ENCODE results near the gene RIMBP2. TPM values are rescaled to one million over a fixed set of nuclear protein-coding genes. Genes with fewer than 3 reads are reported as not detected.

RIMBP2 gene
- total and polyA plus RNA-seq, 2 donors (not counting 1 experiment from before 2014, with no cell fraction given) = 0.17 TPM; not detected in 1

DNA sequence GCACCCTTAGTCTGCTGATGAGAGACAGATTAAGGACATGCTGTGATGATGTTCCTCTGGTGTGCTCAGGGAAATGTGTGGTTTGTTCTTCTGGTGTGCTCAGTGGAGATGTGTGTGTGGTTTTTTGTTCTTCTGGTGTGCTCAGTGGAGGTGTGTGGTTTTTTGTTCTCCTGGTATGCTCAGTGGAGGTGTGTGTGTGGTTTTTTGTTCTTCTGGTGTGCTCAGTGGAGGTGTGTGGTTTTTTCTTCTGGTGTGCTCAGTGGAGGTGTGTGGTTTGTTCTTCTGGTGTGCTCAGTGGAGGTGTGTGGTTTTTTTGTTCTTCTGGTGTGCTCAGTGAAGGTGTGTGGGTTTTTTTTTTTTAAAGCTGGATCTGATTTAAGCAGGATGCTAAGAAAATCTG lies 363.0 kb downstream of the RIMBP2 start:
- TF ChIP-seq, protein P1, sequence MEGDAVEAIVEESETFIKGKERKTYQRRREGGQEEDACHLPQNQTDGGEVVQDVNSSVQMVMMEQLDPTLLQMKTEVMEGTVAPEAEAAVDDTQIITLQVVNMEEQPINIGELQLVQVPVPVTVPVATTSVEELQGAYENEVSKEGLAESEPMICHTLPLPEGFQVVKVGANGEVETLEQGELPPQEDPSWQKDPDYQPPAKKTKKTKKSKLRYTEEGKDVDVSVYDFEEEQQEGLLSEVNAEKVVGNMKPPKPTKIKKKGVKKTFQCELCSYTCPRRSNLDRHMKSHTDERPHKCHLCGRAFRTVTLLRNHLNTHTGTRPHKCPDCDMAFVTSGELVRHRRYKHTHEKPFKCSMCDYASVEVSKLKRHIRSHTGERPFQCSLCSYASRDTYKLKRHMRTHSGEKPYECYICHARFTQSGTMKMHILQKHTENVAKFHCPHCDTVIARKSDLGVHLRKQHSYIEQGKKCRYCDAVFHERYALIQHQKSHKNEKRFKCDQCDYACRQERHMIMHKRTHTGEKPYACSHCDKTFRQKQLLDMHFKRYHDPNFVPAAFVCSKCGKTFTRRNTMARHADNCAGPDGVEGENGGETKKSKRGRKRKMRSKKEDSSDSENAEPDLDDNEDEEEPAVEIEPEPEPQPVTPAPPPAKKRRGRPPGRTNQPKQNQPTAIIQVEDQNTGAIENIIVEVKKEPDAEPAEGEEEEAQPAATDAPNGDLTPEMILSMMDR (conservative IDR thresholded peaks at IDR 0.05 in 1 of 2, IDR thresholded peaks at IDR 0.05 in 1 of 2; ENCODE audit: low read depth in 1 of 2, low read length in 2 of 2) = no peak
- TF ChIP-seq EZH2 (IDR thresholded peaks at IDR 0.05; ENCODE audit: low read length, missing control alignments) = no peak
- no peaks in the 10 kb centered on the region for H3K9me3 ChIP-seq (ENCODE audit: control insufficient read depth, insufficient read depth, low read depth, low read length)
- H2AFZ ChIP-seq (ENCODE audit: low read length) = no peak overlapping the region
- no peak overlapping the region for H3K4me3 ChIP-seq (replicated peaks in 1 of 4; ENCODE audit: control extremely low read depth in 1 of 4, insufficient read depth in 1 of 4, low read depth in 3 of 4, low read length in 4 of 4)
- H4K20me1 ChIP-seq (ENCODE audit: control insufficient read depth, extremely low read depth, insufficient read depth, low read length) = no peaks in the 10 kb centered on the region
- no peak overlapping the region for H3K9ac ChIP-seq (ENCODE audit: insufficient read depth, low read length)
- no peak overlapping the region for H3K4me2 ChIP-seq (ENCODE audit: extremely low read depth, insufficient read depth, low read length)
- H3K4me1 ChIP-seq (ENCODE audit: control insufficient read depth, extremely low read depth, insufficient read depth, low read length) = no peaks in the 10 kb centered on the region
- H3K27me3 ChIP-seq (ENCODE audit: control insufficient read depth, insufficient read depth, low read length) = no peaks in the 10 kb centered on the region
- DNase-seq (ENCODE audit: low read depth in 2 of 2) = no peak
- H3K27ac ChIP-seq (ENCODE audit: insufficient read depth, low read length) = no peak overlapping the region
- H3K36me3 ChIP-seq (ENCODE audit: control insufficient read depth, insufficient read depth, low read length) = no peaks in the 10 kb centered on the region
- no peaks in the 10 kb centered on the region for H3K79me2 ChIP-seq (ENCODE audit: control insufficient read depth, insufficient read depth, low read length)

DNA sequence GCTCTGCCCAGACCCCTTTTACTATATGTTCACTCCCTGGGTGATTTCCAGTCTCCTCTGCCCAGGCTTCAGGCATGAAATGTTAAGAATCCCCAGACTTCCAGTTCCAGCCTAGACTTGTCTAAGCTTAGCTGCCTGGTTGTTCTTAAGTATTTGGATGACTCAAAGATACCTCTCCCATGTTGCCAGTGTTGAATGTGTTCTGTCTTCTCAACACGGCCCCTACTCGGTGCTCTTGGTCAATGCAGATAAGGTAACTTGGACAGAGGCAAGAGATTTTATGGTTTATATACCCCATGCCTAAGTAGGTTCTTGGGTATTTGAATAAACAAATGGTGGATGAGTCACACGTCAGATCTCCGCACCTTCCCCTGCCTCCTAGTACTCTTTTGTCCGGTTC lies 364.8 kb downstream of the RIMBP2 start:
- TF ChIP-seq EZH2 (IDR thresholded peaks at IDR 0.05; ENCODE audit: low read length, missing control alignments) = no peak
- TF ChIP-seq, protein P1 (conservative IDR thresholded peaks at IDR 0.05 in 1 of 2, IDR thresholded peaks at IDR 0.05 in 1 of 2; ENCODE audit: low read depth in 1 of 2, low read length in 2 of 2) = no peak
- Histone ChIP-seq H3K4me2 (ENCODE audit: extremely low read depth, insufficient read depth, low read length) (no peak overlapping the region), H3K36me3 (ENCODE audit: control insufficient read depth, insufficient read depth, low read length) (no peaks in the 10 kb centered on the region), H2AFZ (ENCODE audit: low read length) (no peak overlapping the region), H3K4me1 (ENCODE audit: control insufficient read depth, extremely low read depth, insufficient read depth, low read length) (no peaks in the 10 kb centered on the region), H3K9me3 (ENCODE audit: control insufficient read depth, insufficient read depth, low read depth, low read length) (no peaks in the 10 kb centered on the region), H3K27ac (ENCODE audit: insufficient read depth, low read length) (no peak overlapping the region), H3K4me3 (replicated peaks in 1 of 4; ENCODE audit: control extremely low read depth in 1 of 4, insufficient read depth in 1 of 4, low read depth in 3 of 4, low read length in 4 of 4) (no peak overlapping the region), H3K9ac (ENCODE audit: insufficient read depth, low read length) (no peak overlapping the region), H3K27me3 (ENCODE audit: control insufficient read depth, insufficient read depth, low read length) (no peaks in the 10 kb centered on the region), H4K20me1 (ENCODE audit: control insufficient read depth, extremely low read depth, insufficient read depth, low read length) (no peaks in the 10 kb centered on the region), H3K79me2 (ENCODE audit: control insufficient read depth, insufficient read depth, low read length) (no peaks in the 10 kb centered on the region)
- DNase-seq (ENCODE audit: low read depth in 2 of 2) = no peak

DNA sequence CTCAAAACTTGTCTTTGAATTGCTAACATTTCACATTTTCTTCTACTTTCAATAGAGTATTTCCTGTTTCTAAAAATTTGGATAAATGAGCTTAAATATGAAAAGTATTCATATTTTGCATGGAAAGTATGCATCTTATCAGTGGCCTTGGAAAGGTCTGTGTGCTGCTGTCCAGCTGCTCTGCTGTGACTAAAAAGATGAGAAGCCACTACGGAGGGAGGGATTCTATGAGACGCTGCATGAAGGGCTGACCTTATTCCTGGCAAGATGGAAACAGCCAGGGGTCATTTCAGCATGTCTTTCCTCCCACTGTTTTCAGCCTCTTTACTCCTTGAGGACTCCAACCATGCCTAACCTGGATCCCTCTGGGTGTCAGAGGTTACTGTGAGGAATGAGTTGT lies 365.4 kb downstream of the RIMBP2 start:
- Histone ChIP-seq H4K20me1 (ENCODE audit: control insufficient read depth, extremely low read depth, insufficient read depth, low read length) (no peaks in the 10 kb centered on the region), H3K4me1 (ENCODE audit: control insufficient read depth, extremely low read depth, insufficient read depth, low read length) (no peaks in the 10 kb centered on the region)

More for the DNA sequence above, 365.4 kb downstream of the RIMBP2 start:
- H3K9me3 ChIP-seq (ENCODE audit: control insufficient read depth, insufficient read depth, low read depth, low read length) = no peaks in the 10 kb centered on the region
- no peak for DNase-seq (ENCODE audit: low read depth in 2 of 2)
- no peak overlapping the region for H3K9ac ChIP-seq (ENCODE audit: insufficient read depth, low read length)
- no peak for TF ChIP-seq EZH2 (IDR thresholded peaks at IDR 0.05; ENCODE audit: low read length, missing control alignments)
- TF ChIP-seq, protein P1 (conservative IDR thresholded peaks at IDR 0.05 in 1 of 2, IDR thresholded peaks at IDR 0.05 in 1 of 2; ENCODE audit: low read depth in 1 of 2, low read length in 2 of 2) = no peak
- no peak overlapping the region for H3K4me2 ChIP-seq (ENCODE audit: extremely low read depth, insufficient read depth, low read length)
- H3K79me2 ChIP-seq (ENCODE audit: control insufficient read depth, insufficient read depth, low read length) = no peaks in the 10 kb centered on the region
- no peak overlapping the region for H3K27ac ChIP-seq (ENCODE audit: insufficient read depth, low read length)
- no peak overlapping the region for H2AFZ ChIP-seq (ENCODE audit: low read length)
- no peaks in the 10 kb centered on the region for H3K27me3 ChIP-seq (ENCODE audit: control insufficient read depth, insufficient read depth, low read length)
- no peak overlapping the region for H3K4me3 ChIP-seq (replicated peaks in 1 of 4; ENCODE audit: control extremely low read depth in 1 of 4, insufficient read depth in 1 of 4, low read depth in 3 of 4, low read length in 4 of 4)
- no peaks in the 10 kb centered on the region for H3K36me3 ChIP-seq (ENCODE audit: control insufficient read depth, insufficient read depth, low read length)

All from fibroblast of lung (primary cell).